ENCODE data around the gene TSPAN4. TPM values are rescaled to one million over a fixed set of nuclear protein-coding genes. Genes with fewer than 3 reads are reported as not detected.

The TSPAN4 gene
- total and polyA plus RNA-seq, 12 donors = 22.2 to 66.5 (median 29.5) TPM

GRCh38 chr11:890794-891540 lies 48.3 kb downstream of the TSPAN4 start:
- Histone ChIP-seq H3K36me3 (peaks cover 0 to 37% (median 0%) of the 10 kb centered on the region in 9 donors), H3K4me1 (no peaks in the 10 kb centered on the region), H3K4me3 (no peak overlapping the region), H3K27me3 (no peaks in the 10 kb centered on the region), H3K27ac (no peak overlapping the region), H3K9me3 (no peaks in the 10 kb centered on the region)
- no peak for DNase-seq
- no peak for ATAC-seq
- intact Hi-C loops (cut with DNase I) = no loop called here
- 75 to 80% methylated on average over 27 of the region's 27 CpGs for whole genome bisulfite sequencing, 2 donors
- no peak for TF ChIP-seq CTCF (IDR thresholded peaks at IDR 0.05)

GRCh38 chr11:893008-893654 lies 50.5 kb downstream of the TSPAN4 start:
- Histone ChIP-seq H3K4me1 (no peaks in the 10 kb centered on the region), H3K27me3 (no peaks in the 10 kb centered on the region), H3K36me3 (peaks cover 0 to 23% (median 0%) of the 10 kb centered on the region in 9 donors), H3K4me3 (no peak overlapping the region), H3K27ac (no peak overlapping the region), H3K9me3 (no peaks in the 10 kb centered on the region)
- TF ChIP-seq CTCF (IDR thresholded peaks at IDR 0.05) = no peak
- no peak for DNase-seq
- WGBS, 2 donors = 86 to 90% methylated on average over 13 of the region's 13 CpGs
- no peak for ATAC-seq
- intact Hi-C loops (cut with DNase I) = no loop called here

GRCh38 chr11:894575-895201 lies 52.0 kb downstream of the TSPAN4 start:
- H3K27me3 ChIP-seq = no peaks in the 10 kb centered on the region
- no peak for TF ChIP-seq CTCF (IDR thresholded peaks at IDR 0.05)
- H3K4me3 ChIP-seq = no peak overlapping the region
- DNase-seq (no peak), ATAC-seq (no peak)
- H3K4me1 ChIP-seq = no peaks in the 10 kb centered on the region
- WGBS, 2 donors = 89% methylated on average over 12 of the region's 12 CpGs
- H3K27ac ChIP-seq = no peak overlapping the region
- peaks cover 0 to 29% (median 12%) of the 10 kb centered on the region in 9 donors for H3K36me3 ChIP-seq
- intact Hi-C loops (cut with DNase I) = no loop called here
- H3K9me3 ChIP-seq = no peaks in the 10 kb centered on the region

GRCh38 chr11:895331-896110 lies 52.9 kb downstream of the TSPAN4 start:
- peaks cover 0 to 33% (median 20%) of the 10 kb centered on the region in 9 donors for H3K36me3 ChIP-seq
- WGBS, 2 donors = 87 to 90% methylated on average over 26 of the region's 26 CpGs
- no peak for TF ChIP-seq CTCF (IDR thresholded peaks at IDR 0.05)
- no peak overlapping the region for H3K4me3 ChIP-seq
- intact Hi-C loops (cut with DNase I) = no loop called here
- no peaks in the 10 kb centered on the region for H3K27me3 ChIP-seq
- H3K27ac ChIP-seq = no peak overlapping the region
- ATAC-seq (no peak), DNase-seq (no peak)
- no peaks in the 10 kb centered on the region for H3K4me1 ChIP-seq
- H3K9me3 ChIP-seq = no peaks in the 10 kb centered on the region

Measured in heart right ventricle (tissue), 16 donors.